ENCODE data around the gene NARF. TPM values are rescaled to one million over a fixed set of nuclear protein-coding genes. Genes with fewer than 3 reads are reported as not detected.

NARF gene
- total and polyA plus RNA-seq, 2 of the 8 experiments (the other 6 are each of a cell fraction or from before 2014, with no cell fraction given): 97.4 to 131 TPM

DNA sequence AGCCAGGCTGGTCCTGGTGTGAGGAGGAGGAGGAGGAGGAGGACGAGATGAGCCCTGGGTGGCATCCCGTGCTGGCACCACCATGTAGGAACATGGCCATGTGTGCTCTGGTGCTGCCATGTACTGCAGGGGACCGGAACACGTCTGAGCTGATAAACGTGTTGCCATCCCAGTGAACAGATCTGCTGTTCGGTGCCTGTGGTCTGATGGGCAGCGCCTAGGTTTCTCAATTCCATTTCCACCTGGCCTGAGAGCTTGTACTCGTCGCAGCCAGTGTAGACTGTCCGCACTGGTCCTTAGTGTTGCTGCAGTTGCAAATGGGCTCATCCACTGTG, 32.6 kb downstream of the NARF start:
- Histone ChIP-seq H3K14ac (ENCODE audit: insufficient read length) (no peak overlapping the region), H3K79me2 (ENCODE audit: control insufficient read depth in 1 of 2, insufficient read depth in 2 of 2, low read length in 2 of 2) (no peaks in the 10 kb centered on the region), H3K9ac (replicated peaks in 1 of 4; ENCODE audit: extremely low read depth in 1 of 4, low read depth in 3 of 4, low read length in 3 of 4) (no peak overlapping the region), H3K4ac (replicated peaks; ENCODE audit: insufficient read length, low read depth, low read length) (no peak overlapping the region), H3K27me3 (replicated peaks in 1 of 4; ENCODE audit: control insufficient read depth in 3 of 4, extremely low read depth in 1 of 4, insufficient read depth in 3 of 4, low read length in 3 of 4) (peaks cover 0 to 8% (median 4%) of the 10 kb centered on the region in 4 experiments; a peak in 4 of 7 replicates), H3K56ac (replicated peaks; ENCODE audit: insufficient read length, low read depth, low read length) (no peak overlapping the region), H2AK5ac (ENCODE audit: low read depth, low read length) (no peak overlapping the region; the same call in 1 of the 2 replicates), H3K4me2 (ENCODE audit: insufficient read depth in 1 of 2, low read depth in 2 of 2, low read length in 2 of 2) (no peak overlapping the region), H4K8ac (ENCODE audit: extremely low read depth, insufficient read depth, low read length) (peak overlapping the region; percentile 9; the same call in 1 of the 2 replicates), H3K18ac (ENCODE audit: extremely low read depth, low read length) (no peak overlapping the region), H2BK15ac (ENCODE audit: low read length) (no peak overlapping the region), H3K23ac (ENCODE audit: insufficient read length) (no peak overlapping the region), H4K91ac (replicated peaks; ENCODE audit: insufficient read length, low read length) (no peak overlapping the region), H3K79me1 (ENCODE audit: low read depth, low read length) (no peaks in the 10 kb centered on the region), H3K23me2 (ENCODE audit: low read depth, low read length) (no peaks in the 10 kb centered on the region), H2BK12ac (ENCODE audit: low read depth, low read length) (0 out of 2 replicates have a peak overlapping the region, but pooled peaks have one; percentile 23), H2BK20ac (ENCODE audit: low read length) (no peak overlapping the region), H2BK5ac (ENCODE audit: low read depth, low read length) (peak overlapping the region; percentile 75; the same call in 1 of the 2 replicates), H3K9me3 (ENCODE audit: insufficient read depth in 2 of 2, low read depth in 1 of 2, low read length in 1 of 2) (no peaks in the 10 kb centered on the region), H3K4me1 (replicated peaks in 1 of 4; ENCODE audit: control insufficient read depth in 3 of 4, insufficient read depth in 4 of 4, low read length in 3 of 4) (peaks cover 0 to 11% (median 6%) of the 10 kb centered on the region in 4 experiments; a peak in 6 of 7 replicates), H4K20me1 (replicated peaks in 1 of 2; ENCODE audit: control insufficient read depth in 1 of 2, insufficient read depth in 2 of 2, low read length in 2 of 2) (peaks cover 0 to 1% of the 10 kb centered on the region in 2 experiments), H3K27ac (ENCODE audit: low read depth, low read length) (no peak overlapping the region), H4K5ac (ENCODE audit: insufficient read length, low read depth, low read length) (no peak overlapping the region), H2AFZ (ENCODE audit: low read length) (no peak overlapping the region), H2BK120ac (replicated peaks; ENCODE audit: low read depth, low read length) (no peak overlapping the region), H3K4me3 (ENCODE audit: extremely low read depth in 1 of 4, insufficient read depth in 2 of 4, low read depth in 3 of 4, low read length in 4 of 4) (no peak overlapping the region), H3K36me3 (ENCODE audit: control insufficient read depth in 2 of 4, insufficient read depth in 4 of 4, low read length in 3 of 4) (peaks cover 0 to 18% (median 11%) of the 10 kb centered on the region in 4 experiments; a peak in 6 of 8 replicates)
- DNase-seq (ENCODE audit: low read depth in 1 of 2, low spot score in 2 of 2) (no peak), FAIRE-seq (no peak)
- ChIA-PET CTCF (ENCODE audit: partially characterized antibody) (interaction anchor here (0.9 to 3.7 kb wide), 5 partner anchors 9 to 63 kb away, joined by 3 to 20 read pairs (median 6); no protein-coding TSS in a partner anchor), POLR2A (ENCODE audit: partially characterized antibody) (interaction anchor here (2.1 kb wide), 1 partner anchor 11 kb away, joined by 7 read pairs; no protein-coding TSS in a partner anchor)
- WGBS, 2 experiments (ENCODE audit: extremely low coverage in 1 of 2, insufficient coverage in 1 of 2, insufficient read length in 1 of 2, insufficient replicate concordance in 2 of 2, low coverage in 1 of 2, low lambda C conversion rate in 2 of 2, missing lambda C conversion rate in 1 of 2): 93% methylated on average over 10 of the region's 10 CpGs; no CpG with 5 or more reads in 1 of the 2 experiments
- TF ChIP-seq TAF1 (IDR thresholded peaks at IDR 0.05; ENCODE audit: low read depth, low read length): no peak
- TF ChIP-seq, protein P1, sequence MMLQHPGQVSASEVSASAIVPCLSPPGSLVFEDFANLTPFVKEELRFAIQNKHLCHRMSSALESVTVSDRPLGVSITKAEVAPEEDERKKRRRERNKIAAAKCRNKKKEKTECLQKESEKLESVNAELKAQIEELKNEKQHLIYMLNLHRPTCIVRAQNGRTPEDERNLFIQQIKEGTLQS (IDR thresholded peaks at IDR 0.05; ENCODE audit: insufficient read depth, low read depth, low read length): no peak
- no peak for TF ChIP-seq BCL11A (IDR thresholded peaks at IDR 0.05; ENCODE audit: low read depth in 2 of 2, low read length in 2 of 2)
- no peak for TF ChIP-seq SP2 (IDR thresholded peaks at IDR 0.05; ENCODE audit: low read length)
